ENCODE measurements around the gene FYN. TPM values are rescaled to one million over a fixed set of nuclear protein-coding genes. Genes with fewer than 3 reads are reported as not detected.
A peak's percentile ranks its signal among the peaks of the same experiment; 100 is the strongest.

FYN gene
- total RNA-seq, 1 experiment from 2014 or later, result 45.4 TPM

DNA sequence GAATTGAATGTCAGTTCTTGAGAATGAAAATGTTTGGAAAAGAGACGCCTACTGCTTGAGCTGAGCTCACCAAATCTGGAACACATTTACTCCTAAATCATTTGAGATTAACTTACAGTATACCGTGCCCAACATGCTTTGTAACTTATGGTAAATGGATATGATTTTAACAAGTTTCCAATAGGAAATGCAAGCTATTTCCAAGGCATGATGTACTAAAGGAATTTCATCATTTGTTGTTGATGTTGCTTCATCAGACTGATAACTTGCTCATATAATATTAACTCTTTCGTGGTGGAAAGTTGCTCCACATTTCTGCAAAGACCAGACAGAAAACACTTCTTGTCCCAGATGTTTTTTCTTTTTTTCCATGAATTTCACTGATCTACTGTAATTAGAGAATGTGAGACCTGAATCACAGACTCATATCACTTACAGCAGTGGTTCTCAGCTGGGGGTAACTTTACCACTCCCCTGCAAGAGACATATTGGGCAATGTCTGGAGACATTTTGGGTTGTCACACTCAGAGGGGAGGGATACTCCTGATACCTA lies 151.0 kb downstream of the FYN start:
- H3K4me3 ChIP-seq (ENCODE audit: insufficient read depth, low read depth, low read length), result no peak overlapping the region
- H3K27me3 ChIP-seq (ENCODE audit: control insufficient read depth, insufficient read depth, low read length), result no peaks in the 10 kb centered on the region
- no peak for DNase-seq
- peaks cover 5% of the 10 kb centered on the region for H3K36me3 ChIP-seq (replicated peaks; ENCODE audit: control insufficient read depth, insufficient read depth, low read length)

DNA sequence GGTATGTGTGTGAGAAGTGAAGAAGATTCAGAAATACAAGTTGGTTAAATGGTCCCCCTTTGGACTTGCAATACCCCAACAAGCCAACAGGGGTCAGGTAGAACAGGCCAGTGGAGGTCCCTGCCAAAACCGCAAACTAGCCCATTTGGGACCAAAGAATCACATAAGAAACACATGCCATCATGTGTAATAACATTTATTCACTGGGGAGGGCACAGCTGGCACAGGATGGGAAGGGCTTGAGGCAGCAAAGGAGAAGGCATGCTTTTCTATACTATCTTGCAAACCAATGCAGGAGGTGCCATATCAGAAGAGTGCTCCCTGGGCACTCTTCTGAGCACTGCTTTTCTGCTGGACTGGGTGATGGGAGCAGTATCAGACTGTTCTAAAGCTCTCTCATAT lies 151.5 kb downstream of the FYN start:
- Histone ChIP-seq H3K4me3 (ENCODE audit: insufficient read depth, low read depth, low read length) (no peak overlapping the region), H3K36me3 (replicated peaks; ENCODE audit: control insufficient read depth, insufficient read depth, low read length) (peaks cover 5% of the 10 kb centered on the region), H3K27me3 (ENCODE audit: control insufficient read depth, insufficient read depth, low read length) (no peaks in the 10 kb centered on the region)
- peak; percentile 62 for DNase-seq

GRCh38 chr6:111720931-111721496 lies 152.2 kb downstream of the FYN start:
- Histone ChIP-seq H3K4me3 (ENCODE audit: insufficient read depth, low read depth, low read length) (no peak overlapping the region), H3K27me3 (ENCODE audit: control insufficient read depth, insufficient read depth, low read length) (no peaks in the 10 kb centered on the region), H3K36me3 (replicated peaks; ENCODE audit: control insufficient read depth, insufficient read depth, low read length) (peaks cover 5% of the 10 kb centered on the region)
- no peak for DNase-seq

GRCh38 chr6:111718990-111719389 lies 154.3 kb downstream of the FYN start:
- no peak overlapping the region for H3K4me3 ChIP-seq (ENCODE audit: insufficient read depth, low read depth, low read length)
- DNase-seq, result no peak
- H3K27me3 ChIP-seq (ENCODE audit: control insufficient read depth, insufficient read depth, low read length), result no peaks in the 10 kb centered on the region
- peaks cover 5% of the 10 kb centered on the region for H3K36me3 ChIP-seq (replicated peaks; ENCODE audit: control insufficient read depth, insufficient read depth, low read length)

DNA sequence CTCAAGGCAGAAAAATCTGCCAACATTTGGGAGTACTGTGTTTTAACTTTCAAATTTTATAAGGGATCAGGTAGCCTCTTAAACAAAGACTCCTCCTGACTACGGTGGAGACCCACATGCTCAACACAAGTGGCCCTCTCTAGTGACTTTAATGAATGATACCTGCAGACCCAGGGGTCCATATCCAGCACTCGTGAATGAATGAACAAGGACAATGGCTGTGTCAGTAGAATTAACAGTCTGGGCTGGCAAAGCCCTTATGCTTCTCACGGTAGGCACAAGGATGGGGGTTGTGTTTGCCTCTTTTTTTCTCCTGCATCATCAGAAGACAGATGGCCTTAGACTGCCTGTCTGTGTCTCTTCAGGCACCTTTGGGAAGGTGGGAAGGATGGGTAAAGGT lies 154.9 kb downstream of the FYN start:
- H3K36me3 ChIP-seq (replicated peaks; ENCODE audit: control insufficient read depth, insufficient read depth, low read length), result peaks cover 5% of the 10 kb centered on the region
- no peaks in the 10 kb centered on the region for H3K27me3 ChIP-seq (ENCODE audit: control insufficient read depth, insufficient read depth, low read length)
- no peak overlapping the region for H3K4me3 ChIP-seq (ENCODE audit: insufficient read depth, low read depth, low read length)
- DNase-seq, result no peak

DNA sequence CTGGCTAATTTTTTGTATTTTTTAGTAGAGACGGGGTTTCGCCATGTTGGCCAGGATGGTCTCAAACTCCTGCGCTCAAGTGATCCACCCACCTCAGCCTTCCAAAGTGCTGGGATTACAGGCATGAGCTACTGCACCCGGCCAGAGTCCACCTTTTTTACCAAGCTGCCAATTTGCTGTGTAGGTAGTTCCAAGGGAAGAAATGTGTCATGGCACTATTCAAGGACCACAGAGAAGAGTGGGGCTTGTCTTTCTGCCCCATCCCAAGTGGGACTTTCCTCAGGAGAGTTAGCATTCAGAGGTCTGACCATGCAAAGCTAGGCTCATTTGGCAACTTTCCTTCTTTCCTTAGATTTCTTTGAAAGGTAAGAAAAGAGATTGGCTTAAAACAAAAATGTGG lies 155.6 kb downstream of the FYN start:
- no peaks in the 10 kb centered on the region for H3K27me3 ChIP-seq (ENCODE audit: control insufficient read depth, insufficient read depth, low read length)
- H3K4me3 ChIP-seq (ENCODE audit: insufficient read depth, low read depth, low read length), result no peak overlapping the region
- no peak for DNase-seq
- H3K36me3 ChIP-seq (replicated peaks; ENCODE audit: control insufficient read depth, insufficient read depth, low read length), result peaks cover 6% of the 10 kb centered on the region

GRCh38 chr6:111716325-111716724 lies 156.9 kb downstream of the FYN start:
- Histone ChIP-seq H3K36me3 (replicated peaks; ENCODE audit: control insufficient read depth, insufficient read depth, low read length) (peaks cover 6% of the 10 kb centered on the region), H3K27me3 (ENCODE audit: control insufficient read depth, insufficient read depth, low read length) (no peaks in the 10 kb centered on the region), H3K4me3 (ENCODE audit: insufficient read depth, low read depth, low read length) (no peak overlapping the region)
- no peak for DNase-seq

DNA sequence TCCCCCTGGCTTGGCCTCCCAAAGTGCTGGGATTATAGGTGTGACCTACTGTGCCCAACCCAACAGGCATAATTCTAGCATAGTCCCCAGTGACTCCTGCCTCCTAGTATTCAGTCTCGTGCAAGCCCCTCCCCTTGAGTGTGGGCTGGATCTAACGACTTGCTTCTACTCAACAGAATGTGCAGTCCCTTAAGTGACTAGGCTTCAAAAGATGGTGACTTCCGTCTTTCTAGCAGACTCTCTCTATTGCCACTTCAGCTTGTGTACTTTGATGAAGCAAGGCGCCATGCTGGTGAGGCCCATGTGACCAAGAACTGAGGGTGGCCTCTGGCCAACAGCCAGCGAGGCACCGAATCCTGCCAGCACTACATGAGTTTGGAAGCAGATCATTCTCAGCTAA lies 157.9 kb downstream of the FYN start:
- no peak overlapping the region for H3K4me3 ChIP-seq (ENCODE audit: insufficient read depth, low read depth, low read length)
- no peak for DNase-seq
- H3K27me3 ChIP-seq (ENCODE audit: control insufficient read depth, insufficient read depth, low read length), result no peaks in the 10 kb centered on the region
- H3K36me3 ChIP-seq (replicated peaks; ENCODE audit: control insufficient read depth, insufficient read depth, low read length), result peaks cover 6% of the 10 kb centered on the region

DNA sequence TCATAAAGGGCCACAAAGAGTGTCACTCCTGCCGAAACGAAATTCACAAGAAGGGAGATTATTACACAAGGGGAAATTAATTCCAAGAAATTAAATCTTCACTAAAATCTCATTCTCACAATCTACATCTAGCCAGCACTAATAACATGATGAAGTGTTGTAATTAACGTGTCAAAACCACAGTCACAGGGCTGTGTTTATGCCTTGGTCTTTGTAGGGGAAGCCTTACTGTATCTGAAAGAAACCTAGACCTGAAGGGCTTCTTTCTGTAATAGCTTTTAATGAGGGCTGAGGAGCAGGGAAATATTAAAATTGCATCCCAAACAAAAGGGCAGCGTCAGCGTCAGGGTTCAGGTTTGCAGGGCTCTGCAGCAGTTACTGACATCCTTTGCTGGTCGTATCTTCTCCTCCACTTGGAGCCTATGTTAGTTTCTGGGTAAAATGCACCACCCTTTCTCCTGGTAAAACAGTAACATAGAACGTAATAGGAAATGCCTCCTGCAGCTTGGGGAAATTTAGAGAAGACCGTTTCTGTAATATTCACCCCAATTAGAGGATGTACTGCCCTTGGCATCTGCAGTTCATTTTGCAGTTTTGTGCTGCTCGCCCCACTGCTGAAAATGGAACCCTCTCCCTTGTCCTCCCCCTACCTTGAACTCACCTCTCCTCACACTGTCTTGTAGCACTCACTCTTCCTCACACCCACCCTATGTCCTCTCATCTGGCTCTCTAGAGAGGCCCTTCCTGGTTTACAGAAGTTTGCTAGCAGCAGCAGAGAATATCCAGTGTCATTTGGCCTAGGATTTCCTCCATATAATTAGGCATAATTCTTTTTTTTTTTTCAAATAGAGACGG lies 158.6 kb downstream of the FYN start:
- peaks cover 6% of the 10 kb centered on the region for H3K36me3 ChIP-seq (replicated peaks; ENCODE audit: control insufficient read depth, insufficient read depth, low read length)
- no peak overlapping the region for H3K4me3 ChIP-seq (ENCODE audit: insufficient read depth, low read depth, low read length)
- DNase-seq, result no peak
- no peaks in the 10 kb centered on the region for H3K27me3 ChIP-seq (ENCODE audit: control insufficient read depth, insufficient read depth, low read length)

GRCh38 chr6:111713811-111714210 lies 159.4 kb downstream of the FYN start:
- DNase-seq, result no peak
- Histone ChIP-seq H3K36me3 (replicated peaks; ENCODE audit: control insufficient read depth, insufficient read depth, low read length) (peaks cover 6% of the 10 kb centered on the region), H3K4me3 (ENCODE audit: insufficient read depth, low read depth, low read length) (no peak overlapping the region), H3K27me3 (ENCODE audit: control insufficient read depth, insufficient read depth, low read length) (no peaks in the 10 kb centered on the region)

- no peak overlapping the region for H3K4me3 ChIP-seq (ENCODE audit: insufficient read depth, low read depth, low read length)
- H3K36me3 ChIP-seq (replicated peaks; ENCODE audit: control insufficient read depth, insufficient read depth, low read length), result peaks cover 2% of the 10 kb centered on the region
- no peak for DNase-seq
- H3K27me3 ChIP-seq (ENCODE audit: control insufficient read depth, insufficient read depth, low read length), result no peaks in the 10 kb centered on the region
These were observed 160.0 kb downstream of the FYN start for GRCh38 chr6:111713236-111713635.

GRCh38 chr6:111711984-111712752 lies 161.1 kb downstream of the FYN start:
- Histone ChIP-seq H3K27me3 (ENCODE audit: control insufficient read depth, insufficient read depth, low read length) (no peaks in the 10 kb centered on the region), H3K4me3 (ENCODE audit: insufficient read depth, low read depth, low read length) (no peak overlapping the region), H3K36me3 (replicated peaks; ENCODE audit: control insufficient read depth, insufficient read depth, low read length) (peaks cover 3% of the 10 kb centered on the region)
- no peak for DNase-seq

DNA sequence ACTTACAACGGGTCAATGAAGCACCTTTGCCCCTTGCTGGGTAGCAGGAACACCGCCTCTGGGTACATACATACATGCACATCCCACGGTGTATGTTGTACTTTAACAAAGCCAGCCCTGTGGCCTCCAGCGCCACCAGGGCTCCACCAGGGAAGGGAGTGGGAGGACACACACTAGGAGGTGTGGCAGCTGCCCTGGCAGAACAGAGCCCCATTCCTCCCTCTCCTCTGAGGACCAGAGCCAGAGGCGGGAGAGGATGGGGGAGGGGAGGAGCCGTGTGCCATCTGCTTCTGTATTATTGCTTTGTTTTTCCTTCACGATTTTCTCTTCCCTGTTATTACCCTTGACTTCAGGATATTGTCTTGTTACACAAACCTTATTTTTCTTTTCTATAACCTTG lies 161.8 kb downstream of the FYN start:
- DNase-seq, result peak; percentile 40
- Histone ChIP-seq H3K27me3 (ENCODE audit: control insufficient read depth, insufficient read depth, low read length) (no peaks in the 10 kb centered on the region), H3K36me3 (replicated peaks; ENCODE audit: control insufficient read depth, insufficient read depth, low read length) (peaks cover 3% of the 10 kb centered on the region), H3K4me3 (ENCODE audit: insufficient read depth, low read depth, low read length) (no peak overlapping the region)

DNA sequence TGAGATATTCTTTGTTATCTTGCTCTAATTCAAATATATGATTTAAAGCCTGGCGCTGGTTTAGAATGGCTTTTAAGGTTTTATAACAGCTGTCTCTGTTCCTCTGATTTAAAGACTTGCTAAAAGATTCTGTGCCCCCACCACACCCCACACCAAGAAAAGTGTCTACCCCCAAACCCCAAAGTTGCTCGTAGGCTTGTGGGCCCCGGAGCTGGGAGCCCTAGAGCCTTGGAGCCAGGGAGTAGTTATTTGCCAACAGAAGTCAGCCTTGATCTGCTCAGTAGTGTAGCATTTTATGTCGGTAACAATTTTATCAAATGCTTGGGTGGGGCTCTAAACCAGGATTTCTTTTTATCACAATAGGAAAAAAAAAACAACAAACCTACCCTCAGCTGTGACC lies 162.3 kb downstream of the FYN start:
- Histone ChIP-seq H3K4me3 (ENCODE audit: insufficient read depth, low read depth, low read length) (no peak overlapping the region), H3K36me3 (replicated peaks; ENCODE audit: control insufficient read depth, insufficient read depth, low read length) (peaks cover 3% of the 10 kb centered on the region), H3K27me3 (ENCODE audit: control insufficient read depth, insufficient read depth, low read length) (no peaks in the 10 kb centered on the region)
- no peak for DNase-seq

DNA sequence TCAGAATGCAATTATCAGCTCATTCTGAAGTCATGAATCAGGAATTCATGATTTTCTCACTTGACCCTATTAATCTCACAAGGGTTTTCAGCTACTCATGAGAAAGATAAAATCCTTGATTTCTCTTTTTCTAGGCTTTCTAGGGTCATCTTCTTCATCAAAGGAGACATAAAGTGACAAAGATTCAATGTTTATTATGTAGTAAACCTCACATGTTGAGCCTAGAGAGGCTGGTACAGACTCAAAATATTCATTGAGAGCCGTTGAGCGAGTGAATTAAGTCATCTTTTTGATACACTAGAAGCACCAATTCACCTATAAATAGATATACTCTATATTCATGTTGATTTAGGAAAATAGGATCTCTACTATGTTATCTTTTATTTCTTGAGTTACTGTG lies 162.8 kb downstream of the FYN start:
- DNase-seq, result no peak
- Histone ChIP-seq H3K27me3 (ENCODE audit: control insufficient read depth, insufficient read depth, low read length) (no peaks in the 10 kb centered on the region), H3K4me3 (ENCODE audit: insufficient read depth, low read depth, low read length) (no peak overlapping the region), H3K36me3 (replicated peaks; ENCODE audit: control insufficient read depth, insufficient read depth, low read length) (peaks cover 3% of the 10 kb centered on the region)

Data from H7 (cell line).